ENCODE data around the gene TIMM44. TPM values are rescaled to one million over a fixed set of nuclear protein-coding genes. Genes with fewer than 3 reads are reported as not detected.

The TIMM44 gene
- total and polyA plus RNA-seq, 9 donors: 29.8 to 110 (median 50.3) TPM

DNA sequence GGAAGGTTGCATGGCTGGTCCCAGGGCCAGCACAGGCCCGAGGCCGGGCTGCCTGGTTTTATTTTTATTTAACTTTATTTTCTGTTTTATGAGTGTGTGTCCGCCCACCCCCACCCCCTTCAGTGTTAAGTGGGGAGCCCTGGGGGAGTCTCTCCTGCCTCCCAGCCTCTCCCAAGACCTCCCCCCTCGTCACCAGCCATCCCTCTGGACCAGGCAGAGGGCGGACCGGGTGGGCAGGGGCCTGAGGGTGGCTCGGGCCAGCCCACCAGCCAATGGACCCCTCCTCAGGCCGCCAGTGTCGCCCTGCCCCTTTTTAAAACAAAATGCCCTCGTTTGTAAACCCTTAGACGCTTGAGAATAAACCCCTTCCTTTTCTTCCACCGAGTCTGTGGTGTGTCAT, 29.4 kb downstream of the TIMM44 start:
- intact Hi-C loops (cut with DNase I): no loop called here
- Histone ChIP-seq H3K4me3 (no peak overlapping the region), H3K36me3 (no peaks in the 10 kb centered on the region), H3K4me1 (ENCODE audit: insufficient read depth) (peaks cover 6% of the 10 kb centered on the region), H3K27ac (no peak overlapping the region), H3K27me3 (peaks cover 6% of the 10 kb centered on the region), H3K9me3 (no peaks in the 10 kb centered on the region)
- TF ChIP-seq, protein P1, sequence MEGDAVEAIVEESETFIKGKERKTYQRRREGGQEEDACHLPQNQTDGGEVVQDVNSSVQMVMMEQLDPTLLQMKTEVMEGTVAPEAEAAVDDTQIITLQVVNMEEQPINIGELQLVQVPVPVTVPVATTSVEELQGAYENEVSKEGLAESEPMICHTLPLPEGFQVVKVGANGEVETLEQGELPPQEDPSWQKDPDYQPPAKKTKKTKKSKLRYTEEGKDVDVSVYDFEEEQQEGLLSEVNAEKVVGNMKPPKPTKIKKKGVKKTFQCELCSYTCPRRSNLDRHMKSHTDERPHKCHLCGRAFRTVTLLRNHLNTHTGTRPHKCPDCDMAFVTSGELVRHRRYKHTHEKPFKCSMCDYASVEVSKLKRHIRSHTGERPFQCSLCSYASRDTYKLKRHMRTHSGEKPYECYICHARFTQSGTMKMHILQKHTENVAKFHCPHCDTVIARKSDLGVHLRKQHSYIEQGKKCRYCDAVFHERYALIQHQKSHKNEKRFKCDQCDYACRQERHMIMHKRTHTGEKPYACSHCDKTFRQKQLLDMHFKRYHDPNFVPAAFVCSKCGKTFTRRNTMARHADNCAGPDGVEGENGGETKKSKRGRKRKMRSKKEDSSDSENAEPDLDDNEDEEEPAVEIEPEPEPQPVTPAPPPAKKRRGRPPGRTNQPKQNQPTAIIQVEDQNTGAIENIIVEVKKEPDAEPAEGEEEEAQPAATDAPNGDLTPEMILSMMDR (IDR thresholded peaks at IDR 0.05): no peak
- no peak for TF ChIP-seq EP300 (IDR thresholded peaks at IDR 0.05)
- no peak for TF ChIP-seq POLR2A (IDR thresholded peaks at IDR 0.05)
- peak in 1 of 5 donors; percentile 16 for DNase-seq
- 42 to 48% (median 47%) methylated on average over 12 of the region's 12 CpGs for WGBS, 3 donors

DNA sequence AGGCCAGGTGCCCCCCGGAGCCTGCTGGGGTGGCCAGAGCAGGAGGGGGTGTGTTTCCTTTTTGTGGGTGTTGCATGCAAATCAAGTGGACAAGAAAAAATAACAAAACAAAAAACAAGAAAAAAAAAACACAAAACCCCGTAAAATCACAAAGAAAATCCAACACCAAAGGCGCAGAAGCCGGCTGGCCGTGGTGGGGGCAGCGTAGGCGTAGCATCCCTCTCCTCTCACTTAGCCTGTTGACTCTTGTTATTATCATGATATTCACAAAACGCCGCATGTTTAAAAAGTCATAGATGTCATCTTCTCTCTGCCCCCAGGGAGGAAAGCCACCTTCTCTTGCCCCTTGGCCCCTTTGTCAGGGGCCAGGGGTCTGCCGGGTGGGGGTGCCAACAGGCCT, 29.8 kb downstream of the TIMM44 start:
- peaks cover 6% of the 10 kb centered on the region for H3K27me3 ChIP-seq
- no peak for DNase-seq
- TF ChIP-seq EP300 (IDR thresholded peaks at IDR 0.05) (no peak), POLR2A (IDR thresholded peaks at IDR 0.05) (no peak)
- TF ChIP-seq, protein P1 (IDR thresholded peaks at IDR 0.05): no peak
- H3K9me3 ChIP-seq: no peaks in the 10 kb centered on the region
- H3K4me3 ChIP-seq: no peak overlapping the region
- no peak overlapping the region for H3K27ac ChIP-seq
- H3K36me3 ChIP-seq: no peaks in the 10 kb centered on the region
- 77 to 80% (median 79%) methylated on average over 10 of the region's 10 CpGs for WGBS, 3 donors
- peaks cover 6% of the 10 kb centered on the region for H3K4me1 ChIP-seq (ENCODE audit: insufficient read depth)
- intact Hi-C loops (cut with DNase I): no loop called here

DNA sequence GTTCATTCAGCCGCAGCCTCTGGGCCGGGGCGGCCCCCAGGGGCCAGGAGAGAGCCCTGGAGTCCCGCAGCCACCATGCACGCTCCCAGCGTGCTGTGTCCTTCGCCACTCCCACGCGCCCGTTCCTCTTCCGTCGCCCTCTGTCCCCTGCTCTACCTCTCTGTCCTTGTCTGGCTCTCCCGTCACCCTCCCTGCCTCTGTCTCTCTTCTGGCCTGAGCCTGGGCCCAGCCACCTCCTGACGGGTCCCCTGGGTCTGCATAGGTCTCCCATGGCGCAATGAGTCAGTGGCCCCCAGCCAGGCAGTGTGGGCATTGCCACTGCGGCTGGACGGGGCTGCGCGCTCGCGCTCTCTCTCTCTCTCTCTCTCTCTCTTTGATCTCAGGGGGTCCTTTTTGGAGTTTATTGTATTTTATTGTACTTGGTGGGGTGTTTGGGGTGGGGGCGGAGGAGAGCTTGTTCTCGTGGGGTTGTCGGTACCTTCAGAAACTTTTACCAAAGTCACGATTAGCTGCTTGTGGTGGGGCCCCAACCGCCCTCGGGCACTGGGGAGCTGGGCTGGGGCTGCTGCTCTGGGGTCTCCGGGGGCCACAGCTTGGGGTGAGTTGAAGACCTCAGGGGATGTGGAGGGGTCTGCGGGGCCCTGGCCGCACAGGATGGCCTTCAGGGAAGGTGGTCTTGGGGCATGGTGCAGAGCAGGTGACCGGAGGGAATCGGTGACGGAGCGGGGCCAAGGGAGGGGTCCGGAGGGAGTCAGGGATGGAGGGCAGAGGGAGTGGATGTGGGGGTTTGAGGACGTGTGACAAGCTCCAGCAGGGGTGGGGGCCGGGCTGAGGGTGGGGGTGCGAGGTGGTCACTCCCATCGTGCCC, 30.5 kb downstream of the TIMM44 start:
- H3K27me3 ChIP-seq: peaks cover 6% of the 10 kb centered on the region
- H3K36me3 ChIP-seq: no peaks in the 10 kb centered on the region
- no peak overlapping the region for H3K27ac ChIP-seq
- DNase-seq: peak in 3 of 5 donors; percentile 24 to 39 (median 26)
- TF ChIP-seq POLR2A (IDR thresholded peaks at IDR 0.05): no peak
- TF ChIP-seq, protein P1 (IDR thresholded peaks at IDR 0.05): no peak
- intact Hi-C loops (cut with DNase I): no loop called here
- H3K9me3 ChIP-seq: no peaks in the 10 kb centered on the region
- H3K4me1 ChIP-seq (ENCODE audit: insufficient read depth): peaks cover 6% of the 10 kb centered on the region
- WGBS, 3 donors: 87 to 92% (median 88%) methylated on average over 38 to 39 of the region's 39 CpGs
- no peak overlapping the region for H3K4me3 ChIP-seq

DNA sequence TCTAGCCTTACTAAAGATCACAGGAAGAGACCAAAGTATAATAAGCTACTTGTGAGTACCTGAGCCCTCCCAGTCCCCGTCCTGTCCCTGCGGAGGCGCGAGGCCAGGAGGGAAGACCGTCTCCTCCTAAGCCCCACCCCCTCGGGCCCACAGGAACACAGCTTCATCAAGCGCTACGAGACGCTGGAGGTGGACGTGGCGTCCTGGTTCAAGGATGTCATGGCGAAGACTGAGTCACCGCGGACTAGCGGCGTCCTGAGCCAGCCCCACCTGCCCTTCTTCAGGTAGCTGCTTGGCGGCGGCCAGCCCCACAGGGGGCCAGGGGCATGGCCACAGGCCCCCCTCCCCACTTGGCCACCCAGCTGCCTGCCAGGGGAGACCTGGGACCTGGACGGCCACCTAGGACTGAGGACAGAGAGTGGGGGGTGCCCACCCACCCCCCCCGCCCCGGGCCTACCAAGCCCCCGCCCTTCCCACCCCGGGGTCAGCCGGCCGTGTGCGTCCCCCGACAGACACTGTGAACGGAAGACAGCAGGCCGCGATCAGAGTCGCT, 31.2 kb downstream of the TIMM44 start:
- Histone ChIP-seq H3K4me3 (no peak overlapping the region), H3K9me3 (no peaks in the 10 kb centered on the region), H3K4me1 (ENCODE audit: insufficient read depth) (peaks cover 3% of the 10 kb centered on the region), H3K36me3 (no peaks in the 10 kb centered on the region), H3K27me3 (peaks cover 6% of the 10 kb centered on the region), H3K27ac (no peak overlapping the region)
- TF ChIP-seq EP300 (IDR thresholded peaks at IDR 0.05) (no peak), POLR2A (IDR thresholded peaks at IDR 0.05) (no peak)
- TF ChIP-seq, protein P1 (IDR thresholded peaks at IDR 0.05): no peak
- 83 to 88% (median 88%) methylated on average over 25 to 31 of the region's 31 CpGs for WGBS, 3 donors
- intact Hi-C loops (cut with DNase I): no loop called here
- peak in 3 of 5 donors; percentile 29 to 43 (median 30) for DNase-seq

All from ovary (tissue), 9 donors.